ENCODE data around the gene BRSK2. TPM values are rescaled to one million over a fixed set of nuclear protein-coding genes. Genes with fewer than 3 reads are reported as not detected.
"Not testable (repeated sequence)": the region's sequence is repeated elsewhere in the genome, so short reads cannot be mapped to it uniquely, and the experiment has no call there.

Gene BRSK2
- total RNA-seq, 5 donors from 2014 or later (not counting 1 experiment from before 2014, with no cell fraction given), result 0.54 to 1.5 (median 0.95) TPM

GRCh38 chr11:1428762-1429316 is 39.1 kb downstream of the BRSK2 start:
- Mint-ChIP-seq H3K4me3 (no peak overlapping the region), H3K27ac (no peak overlapping the region), H3K27me3 (peaks cover 0 to 1% of the 10 kb centered on the region in 2 donors), H3K4me1 (no peaks in the 10 kb centered on the region), H3K9me3 (no peaks in the 10 kb centered on the region), H3K36me3 (no peaks in the 10 kb centered on the region)
- POLR2A ChIA-PET, result no interaction called here
- Histone ChIP-seq H3K27me3 (replicated peaks in 1 of 2; ENCODE audit: control insufficient read depth in 2 of 2, extremely low read depth in 1 of 2, insufficient read depth in 2 of 2, low read length in 1 of 2) (peaks cover 0 to 25% of the 10 kb centered on the region in 2 experiments), H3K9me3 (no peaks in the 10 kb centered on the region), H3K27ac (ENCODE audit: low read length) (no peak overlapping the region), H3K4me1 (ENCODE audit: control insufficient read depth in 1 of 2, extremely low read depth in 1 of 2, insufficient read depth in 2 of 2, low read length in 2 of 2) (no peaks in the 10 kb centered on the region), H3K4me3 (ENCODE audit: control insufficient read depth in 1 of 2, extremely low read depth in 1 of 2, low read length in 1 of 2) (no peak overlapping the region), H3K36me3 (ENCODE audit: control insufficient read depth in 2 of 2, extremely low read depth in 1 of 2, insufficient read depth in 1 of 2, low read length in 1 of 2) (no peaks in the 10 kb centered on the region)
- DNase-seq (no peak), ATAC-seq (replicated peaks in 1 of 4) (no peak)
- CTCF ChIA-PET, result no interaction called here
- 94% methylated on average over 22 of the region's 22 CpGs for WGBS (ENCODE audit: insufficient coverage)

- Mint-ChIP-seq H3K27me3 (peaks cover 0 to 3% of the 10 kb centered on the region in 2 donors), H3K36me3 (no peaks in the 10 kb centered on the region), H3K9me3 (no peaks in the 10 kb centered on the region), H3K4me1 (no peaks in the 10 kb centered on the region), H3K27ac (no peak overlapping the region), H3K4me3 (no peak overlapping the region)
- peaks cover 0 to 35% of the 10 kb centered on the region in 2 experiments for H3K27me3 ChIP-seq (replicated peaks in 1 of 2; ENCODE audit: control insufficient read depth in 2 of 2, extremely low read depth in 1 of 2, insufficient read depth in 2 of 2, low read length in 1 of 2)
- no peak for ATAC-seq (replicated peaks in 1 of 4)
- H3K9me3 ChIP-seq, result no peaks in the 10 kb centered on the region
- 82% methylated on average over 8 of the region's 15 CpGs for WGBS (ENCODE audit: insufficient coverage)
- H3K4me1 ChIP-seq (ENCODE audit: control insufficient read depth in 1 of 2, extremely low read depth in 1 of 2, insufficient read depth in 2 of 2, low read length in 2 of 2), result peaks cover 0 to 9% of the 10 kb centered on the region in 2 experiments
- H3K4me3 ChIP-seq (ENCODE audit: control insufficient read depth in 1 of 2, extremely low read depth in 1 of 2, low read length in 1 of 2), result no peak overlapping the region
- no peak overlapping the region for H3K27ac ChIP-seq (ENCODE audit: low read length)
- DNase-seq, result no peak
- ChIA-PET CTCF (no interaction called here), POLR2A (no interaction called here)
- H3K36me3 ChIP-seq (ENCODE audit: control insufficient read depth in 2 of 2, extremely low read depth in 1 of 2, insufficient read depth in 1 of 2, low read length in 1 of 2), result no peaks in the 10 kb centered on the region
These were observed 43.8 kb downstream of the BRSK2 start for GRCh38 chr11:1433568-1433967.

- H3K9me3 Mint-ChIP-seq, result no peaks in the 10 kb centered on the region
- ATAC-seq (replicated peaks in 1 of 4) (no peak), DNase-seq (no peak)
- no peaks in the 10 kb centered on the region for H3K36me3 Mint-ChIP-seq
- peaks cover 0 to 3% of the 10 kb centered on the region in 2 donors for H3K27me3 Mint-ChIP-seq
- peaks cover 0 to 37% of the 10 kb centered on the region in 2 experiments for H3K27me3 ChIP-seq (replicated peaks in 1 of 2; ENCODE audit: control insufficient read depth in 2 of 2, extremely low read depth in 1 of 2, insufficient read depth in 2 of 2, low read length in 1 of 2)
- no peak overlapping the region for H3K4me3 ChIP-seq (ENCODE audit: control insufficient read depth in 1 of 2, extremely low read depth in 1 of 2, low read length in 1 of 2)
- no peak overlapping the region for H3K4me3 Mint-ChIP-seq
- H3K4me1 ChIP-seq (ENCODE audit: control insufficient read depth in 1 of 2, extremely low read depth in 1 of 2, insufficient read depth in 2 of 2, low read length in 2 of 2), result peaks cover 0 to 9% of the 10 kb centered on the region in 2 experiments
- no peaks in the 10 kb centered on the region for H3K36me3 ChIP-seq (ENCODE audit: control insufficient read depth in 2 of 2, extremely low read depth in 1 of 2, insufficient read depth in 1 of 2, low read length in 1 of 2)
- CTCF ChIA-PET, result no interaction called here
- H3K27ac Mint-ChIP-seq, result no peak overlapping the region
- no peaks in the 10 kb centered on the region for H3K4me1 Mint-ChIP-seq
- no peak overlapping the region for H3K27ac ChIP-seq (ENCODE audit: low read length)
- no peaks in the 10 kb centered on the region for H3K9me3 ChIP-seq
- WGBS (ENCODE audit: insufficient coverage), result 91% methylated on average over 25 of the region's 29 CpGs
- POLR2A ChIA-PET, result no interaction called here
These were observed 44.4 kb downstream of the BRSK2 start for GRCh38 chr11:1433977-1434640.

- H3K4me3 ChIP-seq (ENCODE audit: control insufficient read depth in 1 of 2, extremely low read depth in 1 of 2, low read length in 1 of 2); H3K27ac ChIP-seq (ENCODE audit: low read length); DNase-seq; H3K36me3 ChIP-seq (ENCODE audit: control insufficient read depth in 2 of 2, extremely low read depth in 1 of 2, insufficient read depth in 1 of 2, low read length in 1 of 2); H3K27me3 Mint-ChIP-seq; ATAC-seq (replicated peaks in 1 of 4); H3K9me3 Mint-ChIP-seq; POLR2A ChIA-PET; H3K9me3 ChIP-seq; H3K4me3 Mint-ChIP-seq; CTCF ChIA-PET; H3K27ac Mint-ChIP-seq; H3K4me1 Mint-ChIP-seq; H3K4me1 ChIP-seq (ENCODE audit: control insufficient read depth in 1 of 2, extremely low read depth in 1 of 2, insufficient read depth in 2 of 2, low read length in 2 of 2); H3K36me3 Mint-ChIP-seq: not testable (repeated sequence)
- H3K27me3 ChIP-seq (replicated peaks in 1 of 2; ENCODE audit: control insufficient read depth in 2 of 2, extremely low read depth in 1 of 2, insufficient read depth in 2 of 2, low read length in 1 of 2), result peaks cover 0 to 39% of the 10 kb centered on the region in 2 experiments
- WGBS (ENCODE audit: insufficient coverage), result 73% methylated on average over 8 of the region's 20 CpGs
These were observed 45.7 kb downstream of the BRSK2 start for GRCh38 chr11:1435479-1435819.

- no peaks in the 10 kb centered on the region for H3K9me3 Mint-ChIP-seq
- Histone ChIP-seq H3K4me3 (ENCODE audit: control insufficient read depth in 1 of 2, extremely low read depth in 1 of 2, low read length in 1 of 2) (no peak overlapping the region), H3K27me3 (replicated peaks in 1 of 2; ENCODE audit: control insufficient read depth in 2 of 2, extremely low read depth in 1 of 2, insufficient read depth in 2 of 2, low read length in 1 of 2) (peaks cover 0 to 39% of the 10 kb centered on the region in 2 experiments), H3K27ac (ENCODE audit: low read length) (no peak overlapping the region), H3K36me3 (ENCODE audit: control insufficient read depth in 2 of 2, extremely low read depth in 1 of 2, insufficient read depth in 1 of 2, low read length in 1 of 2) (no peaks in the 10 kb centered on the region), H3K9me3 (no peaks in the 10 kb centered on the region), H3K4me1 (ENCODE audit: control insufficient read depth in 1 of 2, extremely low read depth in 1 of 2, insufficient read depth in 2 of 2, low read length in 2 of 2) (peaks cover 0 to 9% of the 10 kb centered on the region in 2 experiments)
- H3K4me3 Mint-ChIP-seq, result no peak overlapping the region
- DNase-seq (peak in 2 of 35 experiments; percentile 24 to 27), ATAC-seq (replicated peaks in 1 of 4) (peak in 1 of 4 experiments; percentile 69)
- whole genome bisulfite sequencing (ENCODE audit: insufficient coverage), result 37% methylated on average over 14 of the region's 29 CpGs
- H3K4me1 Mint-ChIP-seq, result no peaks in the 10 kb centered on the region
- ChIA-PET CTCF (no interaction called here), POLR2A (no interaction called here)
- H3K27ac Mint-ChIP-seq, result no peak overlapping the region
- no peaks in the 10 kb centered on the region for H3K36me3 Mint-ChIP-seq
- peaks cover 0 to 3% of the 10 kb centered on the region in 2 donors for H3K27me3 Mint-ChIP-seq
These were observed 46.2 kb downstream of the BRSK2 start for GRCh38 chr11:1435820-1436467.

GRCh38 chr11:1436468-1437039 is 46.8 kb downstream of the BRSK2 start:
- Histone ChIP-seq H3K27ac (ENCODE audit: low read length) (no peak overlapping the region), H3K27me3 (replicated peaks in 1 of 2; ENCODE audit: control insufficient read depth in 2 of 2, extremely low read depth in 1 of 2, insufficient read depth in 2 of 2, low read length in 1 of 2) (peaks cover 0 to 39% of the 10 kb centered on the region in 2 experiments), H3K4me3 (ENCODE audit: control insufficient read depth in 1 of 2, extremely low read depth in 1 of 2, low read length in 1 of 2) (no peak overlapping the region), H3K36me3 (ENCODE audit: control insufficient read depth in 2 of 2, extremely low read depth in 1 of 2, insufficient read depth in 1 of 2, low read length in 1 of 2) (no peaks in the 10 kb centered on the region), H3K4me1 (ENCODE audit: control insufficient read depth in 1 of 2, extremely low read depth in 1 of 2, insufficient read depth in 2 of 2, low read length in 2 of 2) (peaks cover 0 to 9% of the 10 kb centered on the region in 2 experiments), H3K9me3 (no peaks in the 10 kb centered on the region)
- Mint-ChIP-seq H3K27me3 (peaks cover 0 to 3% of the 10 kb centered on the region in 2 donors), H3K4me1 (no peaks in the 10 kb centered on the region), H3K36me3 (no peaks in the 10 kb centered on the region), H3K9me3 (no peaks in the 10 kb centered on the region), H3K4me3 (no peak overlapping the region), H3K27ac (no peak overlapping the region)
- WGBS (ENCODE audit: insufficient coverage), result 31% methylated on average over 4 of the region's 13 CpGs
- peak in 2 of 4 experiments; percentile 29 to 38 for ATAC-seq (replicated peaks in 1 of 4)
- DNase-seq, result no peak
- CTCF ChIA-PET, result no interaction called here
- POLR2A ChIA-PET, result no interaction called here
